ENCODE results near the gene IGF2BP3. TPM values are rescaled to one million over a fixed set of nuclear protein-coding genes. Genes with fewer than 3 reads are reported as not detected.
A peak's percentile ranks its signal among the peaks of the same experiment; 100 is the strongest.

IGF2BP3 gene
- total RNA-seq, 1 donor from 2014 or later: 242 TPM

DNA sequence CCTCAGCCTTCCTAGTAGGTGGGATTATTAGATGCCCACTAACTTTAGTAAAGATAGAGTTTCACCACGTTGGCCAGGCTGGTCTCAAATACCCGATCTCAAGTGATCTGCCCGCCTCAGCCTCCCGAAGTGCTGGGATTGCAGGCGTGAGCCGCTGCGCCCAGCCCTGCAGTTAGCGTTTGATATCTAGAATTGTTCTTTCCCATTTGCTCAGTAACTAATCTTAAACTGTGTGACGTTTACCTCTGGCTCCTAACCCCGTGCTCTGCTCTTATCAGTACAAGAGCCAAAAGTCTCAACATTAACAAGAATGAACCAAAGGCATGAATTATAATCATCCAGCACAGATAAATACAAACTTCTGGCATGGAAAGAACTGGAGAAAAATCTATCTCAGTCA, 47.4 kb downstream of the IGF2BP3 start:
- H3K4me1 ChIP-seq: peaks cover 13% of the 10 kb centered on the region
- H3K27ac ChIP-seq: peak overlapping the region; percentile 21
- H4K20me1 ChIP-seq (ENCODE audit: low read depth): peaks cover 99% of the 10 kb centered on the region
- TF ChIP-seq EZH2phosphoT487 (IDR thresholded peaks at IDR 0.05): no peak
- TF ChIP-seq, protein P1, sequence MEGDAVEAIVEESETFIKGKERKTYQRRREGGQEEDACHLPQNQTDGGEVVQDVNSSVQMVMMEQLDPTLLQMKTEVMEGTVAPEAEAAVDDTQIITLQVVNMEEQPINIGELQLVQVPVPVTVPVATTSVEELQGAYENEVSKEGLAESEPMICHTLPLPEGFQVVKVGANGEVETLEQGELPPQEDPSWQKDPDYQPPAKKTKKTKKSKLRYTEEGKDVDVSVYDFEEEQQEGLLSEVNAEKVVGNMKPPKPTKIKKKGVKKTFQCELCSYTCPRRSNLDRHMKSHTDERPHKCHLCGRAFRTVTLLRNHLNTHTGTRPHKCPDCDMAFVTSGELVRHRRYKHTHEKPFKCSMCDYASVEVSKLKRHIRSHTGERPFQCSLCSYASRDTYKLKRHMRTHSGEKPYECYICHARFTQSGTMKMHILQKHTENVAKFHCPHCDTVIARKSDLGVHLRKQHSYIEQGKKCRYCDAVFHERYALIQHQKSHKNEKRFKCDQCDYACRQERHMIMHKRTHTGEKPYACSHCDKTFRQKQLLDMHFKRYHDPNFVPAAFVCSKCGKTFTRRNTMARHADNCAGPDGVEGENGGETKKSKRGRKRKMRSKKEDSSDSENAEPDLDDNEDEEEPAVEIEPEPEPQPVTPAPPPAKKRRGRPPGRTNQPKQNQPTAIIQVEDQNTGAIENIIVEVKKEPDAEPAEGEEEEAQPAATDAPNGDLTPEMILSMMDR (IDR thresholded peaks at IDR 0.05): no peak
- no peak for TF ChIP-seq EZH2 (IDR thresholded peaks at IDR 0.05)
- no peak overlapping the region for H3K4me3 Mint-ChIP-seq
- H3K79me2 ChIP-seq (ENCODE audit: low read depth): peaks cover 100% of the 10 kb centered on the region
- no peak overlapping the region for H3K4me2 ChIP-seq
- no peak overlapping the region for H3K9ac ChIP-seq
- H2AFZ ChIP-seq (replicated peaks): no peak overlapping the region
- no peaks in the 10 kb centered on the region for H3K27me3 ChIP-seq
- no peaks in the 10 kb centered on the region for H3K9me3 Mint-ChIP-seq
- no peaks in the 10 kb centered on the region for H3K27me3 Mint-ChIP-seq (ENCODE audit: insufficient read depth, low read depth)
- peaks cover 15% of the 10 kb centered on the region for H3K4me1 Mint-ChIP-seq
- no peak for DNase-seq (ENCODE audit: low spot score)
- H3F3A ChIP-seq (ENCODE audit: low read depth): no peaks in the 10 kb centered on the region
- H3K36me3 ChIP-seq: no peaks in the 10 kb centered on the region
- H3K27ac Mint-ChIP-seq: peak overlapping the region; percentile 43
- H3K36me3 Mint-ChIP-seq: peaks cover 15% of the 10 kb centered on the region
- H3K9me3 ChIP-seq (ENCODE audit: low read depth): no peaks in the 10 kb centered on the region
- H3K4me3 ChIP-seq: no peak overlapping the region

DNA sequence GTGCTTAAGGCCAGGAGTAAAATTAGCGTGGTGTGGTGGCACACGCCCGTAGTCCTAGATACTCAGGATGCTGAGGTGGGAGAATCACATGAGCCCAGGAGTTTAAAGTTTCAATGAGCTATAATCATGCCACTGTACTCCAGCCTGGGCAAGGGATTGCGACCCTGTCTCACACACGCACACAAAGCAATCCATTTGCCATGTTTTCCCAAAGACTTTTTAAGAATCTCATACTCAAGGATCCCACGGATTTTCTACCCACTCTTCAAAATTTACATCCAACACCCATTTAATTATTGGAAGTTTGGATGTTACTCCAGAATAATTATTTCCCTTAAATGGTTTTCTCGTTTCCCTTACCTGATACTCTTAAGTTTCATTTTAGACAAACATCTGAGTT, 47.9 kb downstream of the IGF2BP3 start:
- H2AFZ ChIP-seq (replicated peaks): no peak overlapping the region
- peaks cover 17% of the 10 kb centered on the region for H3K4me1 Mint-ChIP-seq
- H3K27me3 ChIP-seq: no peaks in the 10 kb centered on the region
- no peaks in the 10 kb centered on the region for H3K36me3 ChIP-seq
- H4K20me1 ChIP-seq (ENCODE audit: low read depth): peaks cover 99% of the 10 kb centered on the region
- H3K27ac Mint-ChIP-seq: no peak overlapping the region
- no peak overlapping the region for H3K9ac ChIP-seq
- no peak for DNase-seq (ENCODE audit: low spot score)
- no peaks in the 10 kb centered on the region for H3K9me3 Mint-ChIP-seq
- TF ChIP-seq, protein P1 (IDR thresholded peaks at IDR 0.05): no peak
- no peak for TF ChIP-seq EZH2 (IDR thresholded peaks at IDR 0.05)
- no peak for TF ChIP-seq EZH2phosphoT487 (IDR thresholded peaks at IDR 0.05)
- no peaks in the 10 kb centered on the region for H3F3A ChIP-seq (ENCODE audit: low read depth)
- H3K4me3 ChIP-seq: no peak overlapping the region
- peaks cover 100% of the 10 kb centered on the region for H3K79me2 ChIP-seq (ENCODE audit: low read depth)
- no peaks in the 10 kb centered on the region for H3K27me3 Mint-ChIP-seq (ENCODE audit: insufficient read depth, low read depth)
- no peak overlapping the region for H3K4me3 Mint-ChIP-seq
- no peaks in the 10 kb centered on the region for H3K9me3 ChIP-seq (ENCODE audit: low read depth)
- H3K4me2 ChIP-seq: no peak overlapping the region
- H3K36me3 Mint-ChIP-seq: peaks cover 18% of the 10 kb centered on the region
- H3K27ac ChIP-seq: peak overlapping the region; percentile 57
- peaks cover 14% of the 10 kb centered on the region for H3K4me1 ChIP-seq

DNA sequence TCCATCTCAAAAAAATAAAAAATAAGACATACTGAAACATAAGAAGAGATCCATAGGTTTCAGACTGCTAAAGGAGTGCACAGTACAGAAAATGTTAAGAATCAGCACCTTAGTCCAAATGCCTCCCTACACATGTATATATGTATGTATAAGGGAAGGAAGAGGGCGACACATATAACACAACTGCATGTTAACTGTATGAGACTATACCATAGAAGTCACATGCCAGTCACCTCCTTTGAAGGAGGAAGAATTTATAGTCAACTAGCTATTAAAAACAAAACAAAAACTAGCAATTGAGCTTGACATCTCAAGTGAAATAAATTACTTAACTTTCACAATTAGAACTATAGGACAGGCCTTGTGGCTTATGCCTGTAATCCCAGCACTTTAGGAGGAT, 50.4 kb downstream of the IGF2BP3 start:
- no peak overlapping the region for H3K27ac ChIP-seq
- no peaks in the 10 kb centered on the region for H3K27me3 ChIP-seq
- peaks cover 27% of the 10 kb centered on the region for H3K36me3 Mint-ChIP-seq
- H2AFZ ChIP-seq (replicated peaks): no peak overlapping the region
- peaks cover under 1% of the 10 kb centered on the region for H3K27me3 Mint-ChIP-seq (ENCODE audit: insufficient read depth, low read depth)
- no peak overlapping the region for H3K27ac Mint-ChIP-seq
- DNase-seq (ENCODE audit: low spot score): no peak
- no peak overlapping the region for H3K9ac ChIP-seq
- H3K4me1 ChIP-seq: peaks cover 14% of the 10 kb centered on the region
- H3K4me3 Mint-ChIP-seq: no peak overlapping the region
- H4K20me1 ChIP-seq (ENCODE audit: low read depth): peaks cover 98% of the 10 kb centered on the region
- peaks cover 19% of the 10 kb centered on the region for H3K4me1 Mint-ChIP-seq
- TF ChIP-seq, protein P1 (IDR thresholded peaks at IDR 0.05): no peak
- TF ChIP-seq EZH2phosphoT487 (IDR thresholded peaks at IDR 0.05): no peak
- TF ChIP-seq EZH2 (IDR thresholded peaks at IDR 0.05): no peak
- H3F3A ChIP-seq (ENCODE audit: low read depth): peaks cover 3% of the 10 kb centered on the region
- H3K4me2 ChIP-seq: no peak overlapping the region
- H3K9me3 ChIP-seq (ENCODE audit: low read depth): no peaks in the 10 kb centered on the region
- peaks cover 100% of the 10 kb centered on the region for H3K79me2 ChIP-seq (ENCODE audit: low read depth)
- no peaks in the 10 kb centered on the region for H3K9me3 Mint-ChIP-seq
- no peak overlapping the region for H3K4me3 ChIP-seq
- H3K36me3 ChIP-seq: no peaks in the 10 kb centered on the region

All from neural progenitor cell (in vitro differentiated cells).